GM15510 (cell line): ENCODE data around the gene FTO.

Source experiments
- POLR2A ChIP-seq: IDR thresholded peaks from 3 replicates; pipeline ENCODE4 v1.6.1; 2011; ENCODE audit warnings: borderline replicate concordance; ENCODE audit not compliant: insufficient read length; ENCODE audit errors: extremely low read depth

FTO gene

DNA sequence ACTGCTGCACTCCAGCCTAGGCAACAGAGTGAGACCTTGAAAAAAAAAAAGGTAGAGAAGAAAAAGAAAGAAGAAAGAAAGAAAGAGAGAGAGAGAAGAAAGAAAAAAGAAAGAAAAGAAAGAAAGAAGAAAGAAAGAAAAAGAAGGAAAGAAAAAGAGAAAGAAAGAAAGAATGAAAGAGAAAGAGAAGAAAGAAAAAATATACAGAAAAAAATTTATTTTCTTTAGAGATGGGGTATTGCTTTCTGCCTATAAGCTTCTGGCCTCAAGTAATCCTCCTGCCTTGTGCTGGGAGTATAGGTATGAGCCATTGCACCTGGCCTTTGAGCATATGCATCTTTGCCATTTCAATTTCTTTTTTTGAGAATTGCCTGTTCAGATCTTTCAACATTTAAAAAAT lies 425.9 kb downstream of the FTO start:
- TF ChIP-seq POLR2A: no peak

DNA sequence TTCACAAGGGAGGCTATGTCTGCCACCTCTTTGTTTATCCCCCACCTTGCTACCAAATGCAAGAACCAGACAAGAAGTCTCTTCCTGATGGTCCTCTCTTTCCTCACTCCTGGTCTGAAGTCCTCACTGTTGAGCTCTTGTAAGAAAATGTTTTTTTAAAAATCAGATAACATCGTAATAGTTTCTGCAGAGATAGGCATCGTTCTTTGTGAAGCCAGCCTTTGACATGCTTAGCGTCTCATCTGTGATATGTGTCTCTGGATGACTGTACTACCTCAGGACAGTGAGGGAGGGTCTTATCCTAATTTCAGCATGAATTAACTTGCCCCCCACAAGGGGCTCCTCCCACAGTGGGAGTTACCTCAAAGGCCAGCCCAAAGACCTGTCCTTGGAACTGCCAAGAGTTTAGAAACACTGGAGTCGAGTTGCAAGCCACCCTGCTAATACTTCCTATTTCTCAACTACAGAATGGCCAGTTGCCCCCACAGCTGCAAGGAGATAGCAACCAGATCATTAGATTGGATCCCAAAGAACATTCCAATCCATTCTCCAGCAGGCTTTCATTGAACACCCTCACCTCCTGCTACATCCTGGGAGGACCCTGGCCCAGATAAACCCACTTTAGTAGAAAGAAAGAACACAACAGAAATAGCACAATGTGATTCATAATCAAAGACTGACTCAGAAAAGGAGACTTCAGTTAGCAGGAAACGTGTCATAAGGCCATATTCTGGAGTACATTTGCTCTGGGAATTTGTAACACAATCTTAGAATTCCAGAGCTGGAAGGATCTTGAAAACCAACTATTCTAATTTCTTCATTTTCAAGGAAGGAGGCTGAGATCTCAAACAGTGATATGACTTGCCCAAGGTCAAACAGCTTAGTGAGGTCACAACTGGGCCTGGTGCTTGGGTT lies 431.7 kb downstream of the FTO start:
- TF ChIP-seq POLR2A: no peak

DNA sequence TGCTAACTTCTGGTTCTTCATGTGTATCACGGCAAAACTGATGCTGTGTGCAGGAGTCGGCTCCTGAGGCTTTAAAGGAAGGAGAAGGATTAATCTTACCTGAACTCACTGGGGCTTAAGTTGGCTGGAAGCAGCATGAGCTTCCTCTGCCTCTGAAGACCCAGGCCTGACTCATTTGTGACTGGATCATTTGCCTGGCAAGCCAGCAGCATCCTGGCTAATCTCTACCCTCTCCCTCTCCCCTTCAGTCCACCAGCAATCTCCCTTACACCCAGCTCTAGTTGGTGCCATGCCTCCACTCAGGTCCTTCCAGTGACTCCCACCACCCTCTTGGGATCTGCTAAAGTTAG lies 432.3 kb downstream of the FTO start:
- TF ChIP-seq POLR2A: no peak

DNA sequence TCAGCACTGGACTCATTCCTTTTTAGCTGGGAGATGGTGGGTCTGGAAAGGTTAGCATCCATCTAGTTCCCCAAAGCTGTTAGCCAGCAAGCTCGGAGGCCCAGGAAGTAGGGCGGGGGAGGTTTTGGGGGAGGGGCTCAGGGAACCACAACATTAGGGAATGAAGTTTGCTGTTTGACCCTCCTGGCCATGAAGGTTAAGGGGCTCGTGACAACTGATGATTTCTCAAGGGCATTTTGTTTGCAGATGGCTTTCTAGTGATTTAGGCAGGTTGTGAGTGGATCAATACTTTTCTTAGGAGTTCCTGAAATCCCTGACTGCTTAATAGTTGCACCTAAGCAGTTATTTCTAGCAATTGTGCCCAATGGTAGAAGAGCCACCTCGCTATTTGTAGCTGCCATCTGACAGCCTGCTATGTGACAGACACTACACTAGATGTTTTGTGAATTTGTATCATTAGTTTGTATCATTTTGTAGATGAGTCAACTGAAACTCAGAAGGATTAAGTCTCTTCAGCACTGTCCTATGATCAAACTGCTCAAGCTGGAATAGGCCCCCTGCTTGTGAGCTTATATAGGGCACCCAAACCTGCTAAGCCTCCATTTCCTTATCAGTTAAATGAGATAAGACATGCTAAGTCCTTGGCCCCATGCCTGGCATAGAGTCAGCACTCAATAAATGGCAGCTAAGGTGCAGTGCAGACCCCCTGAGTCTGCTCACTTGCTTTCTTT lies 436.3 kb downstream of the FTO start:
- no peak for TF ChIP-seq POLR2A

DNA sequence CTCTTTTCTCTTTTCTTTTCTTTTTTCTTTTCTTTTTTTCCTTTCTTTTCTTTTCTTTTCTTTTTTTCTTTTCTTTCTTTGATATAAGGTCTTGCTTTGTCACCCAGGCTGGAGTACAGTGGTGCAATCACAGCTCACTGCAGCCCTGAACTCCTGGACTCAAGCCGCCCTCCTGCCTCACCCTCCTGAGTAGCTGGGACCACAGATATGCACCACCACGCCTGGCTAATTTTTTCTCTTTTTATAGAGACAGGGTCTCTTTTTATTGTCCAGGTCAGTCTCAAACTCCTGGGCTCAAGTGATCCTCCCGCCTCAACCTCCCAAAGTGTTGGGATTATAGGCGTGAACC lies 436.8 kb downstream of the FTO start:
- TF ChIP-seq POLR2A: no peak

DNA sequence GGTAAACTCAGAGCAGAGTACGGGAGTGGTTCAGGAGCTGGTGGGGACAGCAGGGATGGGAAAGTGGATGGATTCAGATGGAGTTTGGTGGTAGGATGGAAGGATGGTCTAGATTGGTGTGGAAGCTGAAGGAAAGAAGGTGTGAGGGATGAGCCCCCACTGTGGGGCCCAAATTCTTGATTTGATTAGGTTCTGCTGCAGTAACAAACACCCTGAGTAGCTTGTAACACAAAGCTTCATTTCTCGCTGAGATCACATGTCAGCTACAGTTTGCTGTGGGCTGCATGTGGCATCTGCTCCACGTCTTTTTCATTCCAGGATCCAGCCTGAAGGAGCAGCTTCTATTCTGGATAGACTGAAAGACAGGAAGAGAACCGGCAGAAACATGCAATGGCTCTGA lies 438.8 kb downstream of the FTO start:
- TF ChIP-seq POLR2A: no peak

DNA sequence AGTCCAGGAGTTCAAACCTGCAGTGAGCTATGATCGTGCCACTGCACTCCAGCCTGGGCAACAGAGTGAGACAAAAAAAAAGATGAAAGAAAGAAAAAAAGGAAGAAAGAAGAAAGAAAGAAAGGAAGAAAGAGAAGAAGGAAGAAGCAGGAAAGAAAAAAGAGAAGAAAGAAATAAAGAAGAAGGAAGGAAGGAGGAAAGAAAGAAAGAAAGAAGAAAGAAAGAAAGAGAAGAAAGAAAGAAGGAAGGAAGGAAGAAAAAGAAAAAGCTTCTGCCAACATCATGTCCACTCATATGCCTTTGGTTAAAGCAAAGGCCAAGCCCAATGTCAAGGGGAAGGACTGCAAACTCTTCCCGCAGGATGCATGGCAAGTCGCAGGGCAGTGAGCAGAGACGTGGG lies 439.5 kb downstream of the FTO start:
- TF ChIP-seq POLR2A: no peak

DNA sequence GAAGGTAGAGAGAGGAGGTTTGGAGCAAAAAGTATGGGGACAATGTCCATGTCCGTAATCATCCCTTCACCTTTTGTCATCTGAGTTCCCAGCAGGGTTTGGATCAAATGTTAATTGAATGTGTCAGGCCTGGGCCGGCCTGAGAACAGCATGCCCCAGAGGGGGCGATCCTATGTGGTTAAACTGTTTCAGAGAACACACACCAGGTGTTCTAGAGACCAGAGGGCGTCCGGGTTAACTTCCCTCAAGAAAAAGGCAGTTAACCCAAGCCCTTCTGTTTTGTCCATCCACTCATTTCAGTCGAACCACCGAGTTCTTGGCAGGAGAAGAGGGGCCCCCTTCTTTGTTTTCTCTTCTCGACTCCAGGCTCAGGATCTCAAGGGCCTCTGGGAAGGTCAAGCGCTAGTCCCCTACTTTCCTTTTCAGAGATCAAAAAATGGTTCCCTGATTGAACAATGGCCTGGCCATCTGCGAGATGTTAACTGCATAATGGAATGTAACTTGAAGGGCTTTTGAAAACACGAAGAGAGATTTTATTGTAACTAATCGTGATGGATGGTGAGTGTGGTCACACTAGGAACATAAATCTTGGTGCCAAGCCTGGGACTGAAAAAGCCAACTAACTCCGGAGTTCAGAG lies 440.1 kb downstream of the FTO start:
- TF ChIP-seq POLR2A: no peak

DNA sequence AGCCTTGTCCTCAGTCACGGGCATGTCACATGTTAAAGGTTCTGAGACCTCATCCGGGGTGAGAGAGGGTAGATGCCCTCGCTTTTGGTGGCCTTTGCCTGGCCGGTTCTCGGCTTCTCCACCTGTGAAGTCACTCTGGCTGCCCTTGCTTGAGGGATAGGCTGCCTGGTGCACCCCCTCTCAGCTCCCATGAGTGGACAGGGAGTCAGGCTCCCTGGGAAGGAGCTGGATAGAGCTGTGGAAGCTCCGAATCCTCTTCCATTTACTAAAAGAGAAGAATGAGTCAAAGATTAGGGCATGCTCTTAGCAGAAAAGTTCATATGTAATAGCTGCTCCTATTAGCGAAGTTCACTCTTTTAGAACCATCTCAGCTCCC lies 440.6 kb downstream of the FTO start:
- TF ChIP-seq POLR2A: no peak

DNA sequence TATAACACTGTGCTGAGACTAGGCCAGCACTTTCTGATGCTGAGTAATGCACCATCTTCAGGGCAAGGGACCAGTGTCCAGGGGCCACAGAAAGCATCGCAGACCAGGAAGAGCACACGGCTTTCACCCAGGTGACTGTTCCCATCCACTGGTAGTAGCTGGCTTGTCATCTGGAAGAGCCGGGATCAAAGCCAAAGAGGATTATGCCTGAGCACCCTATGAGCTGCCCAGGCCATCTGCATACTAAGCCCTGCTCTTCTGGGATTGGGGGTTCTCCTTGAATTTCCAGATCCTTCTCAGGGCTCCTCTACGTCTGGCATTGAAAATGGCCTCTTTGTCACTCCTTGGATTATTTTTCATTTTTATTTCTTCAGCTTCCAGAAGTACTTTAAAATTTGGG lies 441.9 kb downstream of the FTO start:
- no peak for TF ChIP-seq POLR2A

DNA sequence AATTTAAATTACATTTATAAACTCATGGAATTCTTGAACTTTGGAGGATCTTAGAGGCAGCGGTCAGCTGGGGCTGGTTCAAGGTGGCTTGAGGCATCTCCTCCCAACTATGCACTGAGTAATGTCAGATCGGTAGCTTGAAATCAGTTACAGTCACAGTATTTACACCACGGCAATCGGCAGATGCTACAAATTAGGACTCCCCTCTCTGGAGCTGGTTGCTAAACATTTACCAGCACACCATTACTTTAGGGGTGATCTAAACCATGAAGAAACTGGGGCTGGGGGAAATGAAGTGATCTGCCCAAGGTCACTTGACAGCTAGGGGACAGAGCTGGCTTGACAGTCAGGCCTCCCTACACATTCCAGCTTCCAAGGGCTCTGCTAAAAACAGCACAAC lies 445.0 kb downstream of the FTO start:
- TF ChIP-seq POLR2A: no peak

DNA sequence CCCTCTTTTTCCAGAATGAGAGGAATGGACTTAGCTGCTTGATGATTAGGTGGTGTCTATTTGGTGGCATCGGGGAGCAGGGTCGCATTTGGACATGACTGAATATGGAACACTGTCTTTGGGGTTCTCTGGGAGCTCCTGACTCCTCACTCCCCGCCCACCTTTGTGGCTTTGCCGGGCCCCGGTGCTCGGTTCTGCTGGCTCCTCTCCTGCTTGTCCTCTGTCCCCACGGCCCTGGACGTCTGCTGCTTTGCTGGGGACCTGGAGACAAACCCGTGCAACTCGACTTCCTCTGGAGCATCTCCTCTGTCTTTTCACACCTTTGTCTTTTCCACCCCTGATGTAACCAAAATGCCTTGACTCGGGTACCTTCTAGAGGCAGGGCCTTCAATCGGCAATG lies 446.9 kb downstream of the FTO start:
- TF ChIP-seq POLR2A: no peak

DNA sequence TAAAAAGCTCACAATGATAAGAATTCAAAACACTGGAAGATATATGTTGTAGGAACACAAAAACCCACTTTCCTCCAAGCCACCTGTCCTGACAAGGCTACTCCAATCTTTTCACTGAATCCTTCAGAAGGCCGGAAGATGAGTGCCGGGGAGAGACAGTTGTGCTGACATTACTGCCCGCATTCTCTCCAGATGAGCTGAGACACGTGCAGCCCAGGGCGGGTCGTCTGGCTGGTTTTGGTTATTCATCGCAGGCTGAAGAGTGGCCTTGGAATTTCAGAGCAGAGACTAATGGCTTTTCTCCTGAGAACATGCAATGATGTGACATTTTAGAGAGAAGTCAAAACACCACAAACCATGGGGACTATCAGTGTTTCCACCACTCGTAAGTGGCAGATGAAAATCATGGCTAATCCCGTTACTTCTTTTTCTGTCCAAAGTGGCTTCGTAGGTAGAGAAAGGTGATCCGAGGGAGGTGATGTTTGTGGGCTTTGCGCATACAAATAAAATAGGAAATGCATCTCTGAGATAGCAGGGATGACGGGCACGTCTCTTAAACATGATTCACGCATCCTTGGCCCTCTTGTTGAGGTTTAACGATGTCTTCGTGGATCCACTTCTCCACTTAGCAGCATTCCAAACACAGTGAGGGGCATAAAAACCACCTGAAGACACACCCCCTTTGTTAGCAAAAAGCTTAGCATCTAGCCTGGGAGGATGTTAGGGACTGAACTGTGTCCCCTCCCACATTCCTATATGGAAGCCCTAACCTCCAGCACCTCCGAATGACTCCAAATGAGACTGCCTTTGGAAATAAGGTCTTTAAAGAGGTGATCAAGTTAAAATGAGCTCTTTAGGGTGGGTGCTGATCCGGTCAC lies 448.6 kb downstream of the FTO start:
- no peak for TF ChIP-seq POLR2A

DNA sequence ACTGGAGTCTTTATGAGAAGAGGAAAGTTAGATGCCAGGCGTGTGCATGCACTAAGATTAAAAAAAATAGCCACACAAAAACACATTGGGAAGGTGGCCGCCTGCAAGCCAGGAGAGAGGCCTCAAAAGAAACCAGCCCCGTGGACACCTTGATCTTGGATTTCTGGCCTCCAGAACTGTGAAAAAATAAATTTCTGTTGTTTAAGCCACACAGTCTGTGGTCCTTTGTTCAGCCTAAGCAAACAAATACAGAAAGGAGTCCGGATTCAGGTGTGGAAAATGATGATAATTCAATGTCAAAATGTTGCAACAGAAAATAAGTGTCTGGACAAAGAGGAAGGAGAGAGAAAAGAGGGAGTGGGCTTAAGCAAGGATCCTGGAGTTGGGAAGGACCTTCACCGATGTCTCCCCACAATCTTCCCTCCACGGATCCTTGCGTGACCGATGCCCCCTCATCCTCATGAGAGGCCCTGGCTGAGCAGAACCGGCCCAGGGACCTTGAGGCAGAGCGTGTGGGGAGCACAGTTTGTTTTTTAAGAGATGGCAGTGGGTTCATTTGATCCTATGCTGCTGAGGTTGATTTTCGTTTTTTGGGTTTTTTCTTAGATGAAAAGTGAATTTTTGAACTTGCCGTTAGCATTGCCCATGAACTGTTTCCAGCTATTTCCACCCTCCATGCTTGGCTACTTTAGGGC lies 449.4 kb downstream of the FTO start:
- no peak for TF ChIP-seq POLR2A
